WTC11 (cell line): ENCODE data around the gene AHRR. TPM values are rescaled to one million over a fixed set of nuclear protein-coding genes. Genes with fewer than 3 reads are reported as not detected.

ENCODE experiments used
- ATAC-seq: fragments of 200-7000 bp; cut with Tn5 transposase; 2 replicates; pipeline ENCODE4 v1.10.0; 2021; ENCODE audit warnings: mild to moderate bottlenecking, moderate library complexity
- CTCF ChIA-PET: fragments of 300-600 bp; sonication (Branson Sonifier 250); formaldehyde crosslinking; loops from one replicate; lab custom pipeline; 2021; ENCODE audit warnings: antibody characterized with exemption; lab: Charles Lee
- POLR2A ChIA-PET: fragments of 350-600 bp; sonication (Branson Sonifier 250); formaldehyde crosslinking; loops from one replicate; lab custom pipeline; 2021; ENCODE audit warnings: antibody characterized with exemption; lab: Charles Lee
- DNase-seq: peaks from one replicate; pipeline ENCODE4 v3.0.0; 2021; ENCODE audit warnings: low spot score
- H3K27ac Mint-ChIP-seq: 2 replicates; pipeline ENCODE4 v1.8.0; 2021; ENCODE audit warnings: mixed read lengths
- H3K27me3 Mint-ChIP-seq: 2 replicates; pipeline ENCODE4 v1.8.0; 2021; ENCODE audit warnings: low read depth, mild to moderate bottlenecking, moderate library complexity, mixed read lengths
- H3K36me3 Mint-ChIP-seq: 2 replicates; pipeline ENCODE4 v1.8.0; 2021; ENCODE audit warnings: mixed read lengths
- H3K4me1 Mint-ChIP-seq: 2 replicates; pipeline ENCODE4 v1.8.0; 2022; ENCODE audit warnings: mixed read lengths
- H3K4me3 Mint-ChIP-seq: 2 replicates; pipeline ENCODE4 v1.8.0; 2021; ENCODE audit warnings: mild to moderate bottlenecking, moderate library complexity, mixed read lengths
- H3K9me3 Mint-ChIP-seq: 2 replicates; pipeline ENCODE4 v1.8.0; 2021; ENCODE audit warnings: mixed read lengths
- ELF4 ChIP-seq: sonication (generic); formaldehyde crosslinking; IDR thresholded peaks from 2 replicates; pipeline ENCODE4 v1.8.1; 2022; ENCODE audit warnings: low read depth, mild to moderate bottlenecking, moderate library complexity, missing genetic modification reagents
- NR2C2 ChIP-seq: sonication (generic); formaldehyde crosslinking; IDR thresholded peaks from 2 replicates; pipeline ENCODE4 v1.8.0; 2022; ENCODE audit warnings: mild to moderate bottlenecking, missing genetic modification reagents
- SMAD3 ChIP-seq: sonication (generic); formaldehyde crosslinking; IDR thresholded peaks from 2 replicates; pipeline ENCODE4 v1.8.0; 2022; ENCODE audit warnings: missing genetic modification reagents, mild to moderate bottlenecking, borderline replicate concordance
- ZNF232 ChIP-seq: sonication (generic); formaldehyde crosslinking; IDR thresholded peaks from 2 replicates; pipeline ENCODE4 v1.8.0; 2022; ENCODE audit warnings: mild to moderate bottlenecking, missing genetic modification reagents
- ZNF263 ChIP-seq: sonication (generic); formaldehyde crosslinking; IDR thresholded peaks from 2 replicates; pipeline ENCODE4 v1.8.1; 2022; ENCODE audit warnings: low read depth, mild to moderate bottlenecking, moderate library complexity, missing genetic modification reagents
- total RNA-seq: library from RNA; stranded (reverse); gene quantifications from 3 replicates; pipeline ENCODE4 v1.2.3, GENCODE V29; 2021
- TF ChIP-seq, protein P1 (sequence below): sonication (generic); formaldehyde crosslinking; IDR thresholded peaks from 2 replicates; pipeline ENCODE4 v1.8.0; 2023; ENCODE audit warnings: missing genetic modification reagents, mild to moderate bottlenecking, borderline replicate concordance
- TF ChIP-seq, protein P2 (sequence below): fragments of 250-450 bp; sonication (Bioruptor Pico); IDR thresholded peaks from 2 replicates; pipeline ENCODE4 v1.9.0; 2021; ENCODE audit warnings: mild to moderate bottlenecking, borderline replicate concordance
- TF ChIP-seq, protein P3 (sequence below): sonication (generic); formaldehyde crosslinking; IDR thresholded peaks from 2 replicates; pipeline ENCODE4 v1.8.0; 2022; ENCODE audit warnings: mild to moderate bottlenecking, missing genetic modification reagents
- TF ChIP-seq, protein P4 (sequence below): fragments of 250-450 bp; sonication (Bioruptor Pico); IDR thresholded peaks from 2 replicates; pipeline ENCODE4 v1.9.0; 2021; ENCODE audit warnings: moderate library complexity, mild to moderate bottlenecking, inconsistent platforms, borderline replicate concordance
- TF ChIP-seq, protein P5 (sequence below): sonication (generic); formaldehyde crosslinking; IDR thresholded peaks from 2 replicates; pipeline ENCODE4 v1.8.1; 2022; ENCODE audit warnings: low read depth, mild to moderate bottlenecking, moderate library complexity, missing genetic modification reagents, borderline replicate concordance
- TF ChIP-seq, protein P6 (sequence below): sonication (generic); formaldehyde crosslinking; IDR thresholded peaks from 2 replicates; pipeline ENCODE4 v1.8.1; 2023; ENCODE audit warnings: mild to moderate bottlenecking, missing genetic modification reagents

Gene AHRR
- total RNA-seq, 1 experiment from 2014 or later: 4.5 TPM

DNA sequence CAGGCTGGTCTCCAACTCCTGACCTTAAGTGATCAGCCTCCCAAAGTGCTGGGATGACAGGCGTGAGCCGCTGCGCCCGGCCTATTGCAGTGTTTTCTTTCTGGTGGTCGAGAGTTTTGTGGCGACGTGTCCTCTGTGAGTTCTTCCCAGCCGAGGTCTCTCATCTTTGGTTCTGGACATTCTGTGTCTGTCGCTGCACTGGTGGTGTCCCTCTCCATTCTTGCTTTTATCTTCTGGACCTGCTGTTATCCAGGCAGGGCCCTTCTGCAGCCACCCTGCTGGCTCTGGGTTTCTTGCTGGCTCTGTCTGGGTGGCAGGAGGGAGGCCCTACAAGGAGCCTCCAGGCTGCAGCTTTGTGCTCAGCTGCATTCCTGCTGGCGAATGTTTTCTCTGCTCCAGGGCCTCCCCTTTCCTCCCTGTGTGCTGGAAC lies 72.3 kb downstream of the AHRR start:
- no peak overlapping the region for H3K4me3 Mint-ChIP-seq
- peak overlapping the region; percentile 55; the same call in 1 of the 2 replicates for H3K27ac Mint-ChIP-seq
- no peaks in the 10 kb centered on the region for H3K27me3 Mint-ChIP-seq
- TF ChIP-seq, protein P1, sequence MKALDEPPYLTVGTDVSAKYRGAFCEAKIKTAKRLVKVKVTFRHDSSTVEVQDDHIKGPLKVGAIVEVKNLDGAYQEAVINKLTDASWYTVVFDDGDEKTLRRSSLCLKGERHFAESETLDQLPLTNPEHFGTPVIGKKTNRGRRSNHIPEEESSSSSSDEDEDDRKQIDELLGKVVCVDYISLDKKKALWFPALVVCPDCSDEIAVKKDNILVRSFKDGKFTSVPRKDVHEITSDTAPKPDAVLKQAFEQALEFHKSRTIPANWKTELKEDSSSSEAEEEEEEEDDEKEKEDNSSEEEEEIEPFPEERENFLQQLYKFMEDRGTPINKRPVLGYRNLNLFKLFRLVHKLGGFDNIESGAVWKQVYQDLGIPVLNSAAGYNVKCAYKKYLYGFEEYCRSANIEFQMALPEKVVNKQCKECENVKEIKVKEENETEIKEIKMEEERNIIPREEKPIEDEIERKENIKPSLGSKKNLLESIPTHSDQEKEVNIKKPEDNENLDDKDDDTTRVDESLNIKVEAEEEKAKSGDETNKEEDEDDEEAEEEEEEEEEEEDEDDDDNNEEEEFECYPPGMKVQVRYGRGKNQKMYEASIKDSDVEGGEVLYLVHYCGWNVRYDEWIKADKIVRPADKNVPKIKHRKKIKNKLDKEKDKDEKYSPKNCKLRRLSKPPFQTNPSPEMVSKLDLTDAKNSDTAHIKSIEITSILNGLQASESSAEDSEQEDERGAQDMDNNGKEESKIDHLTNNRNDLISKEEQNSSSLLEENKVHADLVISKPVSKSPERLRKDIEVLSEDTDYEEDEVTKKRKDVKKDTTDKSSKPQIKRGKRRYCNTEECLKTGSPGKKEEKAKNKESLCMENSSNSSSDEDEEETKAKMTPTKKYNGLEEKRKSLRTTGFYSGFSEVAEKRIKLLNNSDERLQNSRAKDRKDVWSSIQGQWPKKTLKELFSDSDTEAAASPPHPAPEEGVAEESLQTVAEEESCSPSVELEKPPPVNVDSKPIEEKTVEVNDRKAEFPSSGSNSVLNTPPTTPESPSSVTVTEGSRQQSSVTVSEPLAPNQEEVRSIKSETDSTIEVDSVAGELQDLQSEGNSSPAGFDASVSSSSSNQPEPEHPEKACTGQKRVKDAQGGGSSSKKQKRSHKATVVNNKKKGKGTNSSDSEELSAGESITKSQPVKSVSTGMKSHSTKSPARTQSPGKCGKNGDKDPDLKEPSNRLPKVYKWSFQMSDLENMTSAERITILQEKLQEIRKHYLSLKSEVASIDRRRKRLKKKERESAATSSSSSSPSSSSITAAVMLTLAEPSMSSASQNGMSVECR (CRISPR knock-in tag): no peak
- TF ChIP-seq, all 79 proteins: peak for 0
- Mint-ChIP-seq H3K36me3 (no peaks in the 10 kb centered on the region), H3K9me3 (no peaks in the 10 kb centered on the region), H3K4me1 (peaks cover 17% of the 10 kb centered on the region)
- CTCF ChIA-PET: interaction anchor here (1.3 to 2.3 kb wide), 4 partner anchors 44 to 77 kb away, joined by 3 to 7 read pairs (median 6); no protein-coding TSS in a partner anchor
- no peak for DNase-seq
- peak; percentile 18 for ATAC-seq
- POLR2A ChIA-PET: no interaction called here

DNA sequence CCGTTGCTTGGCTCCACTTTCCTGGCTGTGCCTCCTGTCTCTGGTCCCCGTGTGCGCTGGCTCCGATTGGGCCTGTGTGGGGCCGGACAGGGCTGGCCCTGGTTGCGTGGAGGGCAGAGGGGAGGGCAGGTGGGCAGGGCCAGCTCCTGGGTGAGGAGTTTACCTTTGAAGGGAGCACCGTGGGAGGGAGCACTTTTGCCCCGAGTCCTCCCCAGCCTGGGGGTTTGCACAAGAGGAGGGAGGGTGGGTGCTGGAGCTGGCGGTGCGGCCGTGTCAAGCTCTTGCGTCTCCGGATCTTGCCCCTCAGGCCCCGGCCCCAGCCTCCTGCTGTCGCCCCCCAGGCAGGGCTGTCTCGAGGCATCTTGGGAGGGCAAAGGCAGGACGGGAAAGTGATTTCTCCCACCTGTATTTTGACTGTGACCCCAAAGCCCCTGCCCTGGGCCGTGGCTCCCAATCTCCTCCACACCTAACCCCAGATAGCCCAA lies 73.2 kb downstream of the AHRR start:
- CTCF ChIA-PET: interaction anchor here (1.1 to 3.7 kb wide), 6 partner anchors 17 to 78 kb away, joined by 3 to 16 read pairs (median 7); no protein-coding TSS in a partner anchor

DNA sequence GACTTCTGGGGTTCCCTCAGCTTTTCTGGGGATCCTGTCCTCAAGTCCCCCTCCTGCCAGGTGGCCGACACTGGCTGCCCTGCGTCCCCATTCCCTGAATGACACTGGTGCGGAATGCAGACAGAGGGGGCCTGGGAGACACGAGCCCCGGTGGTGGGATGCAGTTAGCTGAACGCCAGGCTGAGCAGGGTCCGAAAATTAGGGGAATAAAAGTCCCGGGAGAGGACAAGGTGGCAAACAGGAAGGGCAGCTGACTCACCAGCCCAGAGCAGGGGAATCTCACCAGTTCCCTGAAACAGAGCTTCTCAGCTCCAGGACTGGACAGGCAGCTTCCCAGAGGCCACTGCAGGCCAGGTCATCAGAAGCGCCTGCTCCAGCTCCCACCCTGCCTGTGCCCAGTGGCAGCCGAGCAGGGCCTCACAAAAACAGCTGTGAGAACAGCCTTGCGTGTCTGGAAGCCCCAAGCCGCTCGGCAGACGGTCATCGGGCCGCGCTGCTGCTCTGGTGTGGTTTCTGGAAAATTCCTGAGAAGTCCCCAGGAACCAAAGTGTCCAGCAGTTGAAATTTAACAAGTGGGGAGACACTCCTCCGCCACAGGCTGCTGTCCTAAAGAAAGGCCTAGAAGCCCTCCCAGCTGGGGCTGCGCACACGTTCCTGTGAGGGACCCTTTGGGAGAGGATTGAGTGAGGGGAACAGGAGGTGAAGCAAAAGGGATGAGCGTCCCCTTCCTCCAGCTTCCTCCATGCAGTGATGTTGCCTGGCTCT lies 73.8 kb downstream of the AHRR start:
- POLR2A ChIA-PET: no interaction called here
- TF ChIP-seq ELF4: no peak
- TF ChIP-seq, protein P2, sequence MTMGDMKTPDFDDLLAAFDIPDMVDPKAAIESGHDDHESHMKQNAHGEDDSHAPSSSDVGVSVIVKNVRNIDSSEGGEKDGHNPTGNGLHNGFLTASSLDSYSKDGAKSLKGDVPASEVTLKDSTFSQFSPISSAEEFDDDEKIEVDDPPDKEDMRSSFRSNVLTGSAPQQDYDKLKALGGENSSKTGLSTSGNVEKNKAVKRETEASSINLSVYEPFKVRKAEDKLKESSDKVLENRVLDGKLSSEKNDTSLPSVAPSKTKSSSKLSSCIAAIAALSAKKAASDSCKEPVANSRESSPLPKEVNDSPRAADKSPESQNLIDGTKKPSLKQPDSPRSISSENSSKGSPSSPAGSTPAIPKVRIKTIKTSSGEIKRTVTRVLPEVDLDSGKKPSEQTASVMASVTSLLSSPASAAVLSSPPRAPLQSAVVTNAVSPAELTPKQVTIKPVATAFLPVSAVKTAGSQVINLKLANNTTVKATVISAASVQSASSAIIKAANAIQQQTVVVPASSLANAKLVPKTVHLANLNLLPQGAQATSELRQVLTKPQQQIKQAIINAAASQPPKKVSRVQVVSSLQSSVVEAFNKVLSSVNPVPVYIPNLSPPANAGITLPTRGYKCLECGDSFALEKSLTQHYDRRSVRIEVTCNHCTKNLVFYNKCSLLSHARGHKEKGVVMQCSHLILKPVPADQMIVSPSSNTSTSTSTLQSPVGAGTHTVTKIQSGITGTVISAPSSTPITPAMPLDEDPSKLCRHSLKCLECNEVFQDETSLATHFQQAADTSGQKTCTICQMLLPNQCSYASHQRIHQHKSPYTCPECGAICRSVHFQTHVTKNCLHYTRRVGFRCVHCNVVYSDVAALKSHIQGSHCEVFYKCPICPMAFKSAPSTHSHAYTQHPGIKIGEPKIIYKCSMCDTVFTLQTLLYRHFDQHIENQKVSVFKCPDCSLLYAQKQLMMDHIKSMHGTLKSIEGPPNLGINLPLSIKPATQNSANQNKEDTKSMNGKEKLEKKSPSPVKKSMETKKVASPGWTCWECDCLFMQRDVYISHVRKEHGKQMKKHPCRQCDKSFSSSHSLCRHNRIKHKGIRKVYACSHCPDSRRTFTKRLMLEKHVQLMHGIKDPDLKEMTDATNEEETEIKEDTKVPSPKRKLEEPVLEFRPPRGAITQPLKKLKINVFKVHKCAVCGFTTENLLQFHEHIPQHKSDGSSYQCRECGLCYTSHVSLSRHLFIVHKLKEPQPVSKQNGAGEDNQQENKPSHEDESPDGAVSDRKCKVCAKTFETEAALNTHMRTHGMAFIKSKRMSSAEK (CRISPR knock-in tag): no peak
- no peak for TF ChIP-seq NR2C2 (CRISPR knock-in tag)
- TF ChIP-seq, protein P3, sequence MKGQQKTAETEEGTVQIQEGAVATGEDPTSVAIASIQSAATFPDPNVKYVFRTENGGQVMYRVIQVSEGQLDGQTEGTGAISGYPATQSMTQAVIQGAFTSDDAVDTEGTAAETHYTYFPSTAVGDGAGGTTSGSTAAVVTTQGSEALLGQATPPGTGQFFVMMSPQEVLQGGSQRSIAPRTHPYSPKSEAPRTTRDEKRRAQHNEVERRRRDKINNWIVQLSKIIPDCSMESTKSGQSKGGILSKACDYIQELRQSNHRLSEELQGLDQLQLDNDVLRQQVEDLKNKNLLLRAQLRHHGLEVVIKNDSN (CRISPR knock-in tag): no peak
- TF ChIP-seq, protein P4, sequence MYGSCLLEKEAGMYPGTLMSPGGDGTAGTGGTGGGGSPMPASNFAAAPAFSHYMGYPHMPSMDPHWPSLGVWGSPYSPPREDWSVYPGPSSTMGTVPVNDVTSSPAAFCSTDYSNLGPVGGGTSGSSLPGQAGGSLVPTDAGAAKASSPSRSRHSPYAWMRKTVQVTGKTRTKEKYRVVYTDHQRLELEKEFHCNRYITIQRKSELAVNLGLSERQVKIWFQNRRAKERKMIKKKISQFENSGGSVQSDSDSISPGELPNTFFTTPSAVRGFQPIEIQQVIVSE: no peak

More for the DNA sequence above, 73.2 kb downstream of the AHRR start:
- no peaks in the 10 kb centered on the region for H3K36me3 Mint-ChIP-seq
- POLR2A ChIA-PET: no interaction called here
- no peak overlapping the region for H3K4me3 Mint-ChIP-seq
- ATAC-seq: no peak
- no peak for DNase-seq
- H3K9me3 Mint-ChIP-seq: no peaks in the 10 kb centered on the region
- TF ChIP-seq, protein P5, sequence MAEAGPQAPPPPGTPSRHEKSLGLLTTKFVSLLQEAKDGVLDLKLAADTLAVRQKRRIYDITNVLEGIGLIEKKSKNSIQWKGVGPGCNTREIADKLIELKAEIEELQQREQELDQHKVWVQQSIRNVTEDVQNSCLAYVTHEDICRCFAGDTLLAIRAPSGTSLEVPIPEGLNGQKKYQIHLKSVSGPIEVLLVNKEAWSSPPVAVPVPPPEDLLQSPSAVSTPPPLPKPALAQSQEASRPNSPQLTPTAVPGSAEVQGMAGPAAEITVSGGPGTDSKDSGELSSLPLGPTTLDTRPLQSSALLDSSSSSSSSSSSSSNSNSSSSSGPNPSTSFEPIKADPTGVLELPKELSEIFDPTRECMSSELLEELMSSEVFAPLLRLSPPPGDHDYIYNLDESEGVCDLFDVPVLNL (CRISPR knock-in tag): no peak
- TF ChIP-seq SMAD3 (CRISPR knock-in tag) (no peak), ZNF232 (CRISPR knock-in tag) (no peak), ZNF263 (CRISPR knock-in tag) (peak; percentile 89)
- TF ChIP-seq, protein P6, sequence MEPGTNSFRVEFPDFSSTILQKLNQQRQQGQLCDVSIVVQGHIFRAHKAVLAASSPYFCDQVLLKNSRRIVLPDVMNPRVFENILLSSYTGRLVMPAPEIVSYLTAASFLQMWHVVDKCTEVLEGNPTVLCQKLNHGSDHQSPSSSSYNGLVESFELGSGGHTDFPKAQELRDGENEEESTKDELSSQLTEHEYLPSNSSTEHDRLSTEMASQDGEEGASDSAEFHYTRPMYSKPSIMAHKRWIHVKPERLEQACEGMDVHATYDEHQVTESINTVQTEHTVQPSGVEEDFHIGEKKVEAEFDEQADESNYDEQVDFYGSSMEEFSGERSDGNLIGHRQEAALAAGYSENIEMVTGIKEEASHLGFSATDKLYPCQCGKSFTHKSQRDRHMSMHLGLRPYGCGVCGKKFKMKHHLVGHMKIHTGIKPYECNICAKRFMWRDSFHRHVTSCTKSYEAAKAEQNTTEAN (CRISPR knock-in tag): no peak
- H3K27ac Mint-ChIP-seq: no peak overlapping the region; the same call in 1 of the 2 replicates
- peaks cover 17% of the 10 kb centered on the region for H3K4me1 Mint-ChIP-seq
- H3K27me3 Mint-ChIP-seq: 0 out of 2 replicates have a peak, but pooled peaks cover 5% of the 10 kb centered on the region

More for the DNA sequence above, 73.8 kb downstream of the AHRR start:
- DNase-seq (no peak), ATAC-seq (no peak)
- H3K4me3 Mint-ChIP-seq: no peak overlapping the region
- no peaks in the 10 kb centered on the region for H3K9me3 Mint-ChIP-seq
- H3K27me3 Mint-ChIP-seq: peaks cover 10% of the 10 kb centered on the region; the same call in 1 of the 2 replicates
- H3K4me1 Mint-ChIP-seq: peaks cover 16% of the 10 kb centered on the region
- H3K27ac Mint-ChIP-seq: no peak overlapping the region; the same call in 1 of the 2 replicates
- no peaks in the 10 kb centered on the region for H3K36me3 Mint-ChIP-seq
- CTCF ChIA-PET: interaction anchor here (1.1 to 3.7 kb wide), 6 partner anchors 16 to 78 kb away, joined by 3 to 16 read pairs (median 5); no protein-coding TSS in a partner anchor
